Mucosa of gallbladder (tissue), 1 donor: ENCODE results near the gene GOLGA8T. TPM values are rescaled to one million over a fixed set of nuclear protein-coding genes. Genes with fewer than 3 reads are reported as not detected.
"Not testable (repeated sequence)": the region's sequence is repeated elsewhere in the genome, so short reads cannot be mapped to it uniquely, and the experiment has no call there.

ENCODE experiments used
- DNase-seq: peaks from one replicate; pipeline ENCODE4 v3.0.0-alpha.2; 2020; ENCODE audit warnings: low spot score
- total RNA-seq: library from RNA; stranded (reverse); gene quantifications from one replicate; pipeline ENCODE4 v1.2.1, GENCODE V29; 2021
- donor health status: DM: no; HTN: no; CAD: no.

The GOLGA8T gene, protein sequence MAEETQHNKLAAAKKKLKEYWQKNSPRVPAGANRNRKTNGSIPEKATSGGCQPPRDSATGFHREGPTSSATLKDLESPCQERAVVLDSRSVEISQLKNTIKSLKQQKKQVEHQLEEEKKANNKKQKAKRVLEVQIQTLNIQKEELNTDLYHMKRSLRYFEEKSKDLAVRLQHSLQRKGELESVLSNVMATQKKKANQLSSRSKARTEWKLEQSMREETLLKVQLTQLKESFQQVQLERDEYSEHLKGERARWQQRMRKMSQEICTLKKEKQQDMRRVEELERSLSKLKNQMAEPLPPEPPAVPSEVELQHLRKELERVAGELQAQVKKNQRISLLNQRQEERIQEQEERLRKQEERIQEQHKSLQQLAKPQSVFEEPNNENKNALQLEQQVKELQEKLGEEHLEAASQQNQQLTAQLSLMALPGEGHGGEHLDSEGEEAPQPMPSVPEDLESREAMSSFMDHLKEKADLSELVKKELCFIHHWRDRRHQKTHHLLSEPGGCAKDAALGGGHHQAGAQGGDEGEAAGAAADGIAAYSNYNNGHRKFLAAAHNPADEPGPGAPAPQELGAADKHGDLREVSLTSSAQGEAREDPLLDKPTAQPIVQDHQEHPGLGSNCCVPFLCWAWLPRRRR
- total RNA-seq: 0.66 TPM

DNA sequence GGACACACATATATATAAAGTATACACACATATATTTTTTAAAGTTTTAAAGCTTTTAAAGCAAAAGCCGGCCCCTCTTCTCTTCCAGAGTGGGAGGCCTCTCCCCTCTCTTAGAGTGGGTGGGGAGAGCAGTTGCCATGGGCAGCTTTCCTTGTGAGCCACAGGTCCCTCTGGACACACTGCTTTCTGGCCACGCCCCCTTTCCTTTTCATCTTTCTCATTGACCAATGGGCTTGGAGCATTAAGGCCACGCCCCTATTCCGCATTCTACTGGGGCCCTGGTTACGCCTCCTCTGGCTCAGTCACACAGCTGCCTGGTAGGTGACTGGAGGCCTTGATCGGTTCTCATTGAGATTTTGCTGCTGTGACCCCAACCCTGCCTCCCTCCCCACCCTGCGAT is at the start of gene GOLGA8T:
Gene GOLGA8T (plus strand): TSS at position 301 of the 400 bp plus-strand sequence. CDS start 98 bp downstream, at position 399.
- DNase-seq: not testable (repeated sequence)

DNA sequence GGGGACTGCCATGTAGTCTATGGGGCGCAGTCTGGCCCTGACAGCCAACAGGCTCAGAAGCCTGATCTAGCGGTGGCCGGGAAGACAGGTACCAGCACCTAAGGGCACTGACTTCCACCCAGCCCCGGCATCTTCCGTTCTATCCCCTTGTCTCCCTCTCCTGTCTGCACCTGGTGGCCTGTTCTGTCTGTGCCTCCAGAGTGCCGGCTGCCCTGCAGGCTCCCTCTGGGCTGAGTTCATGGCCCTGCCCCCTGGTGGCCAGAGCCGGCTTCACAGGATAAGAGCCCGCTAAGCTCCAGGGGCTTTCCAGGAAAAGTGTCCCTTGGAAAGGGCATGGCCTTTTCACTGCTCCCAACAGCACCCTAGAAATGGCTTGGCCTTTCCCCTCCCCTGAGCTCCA is 37.0 kb upstream of the GOLGA8T start:
- DNase-seq: not testable (repeated sequence)

DNA sequence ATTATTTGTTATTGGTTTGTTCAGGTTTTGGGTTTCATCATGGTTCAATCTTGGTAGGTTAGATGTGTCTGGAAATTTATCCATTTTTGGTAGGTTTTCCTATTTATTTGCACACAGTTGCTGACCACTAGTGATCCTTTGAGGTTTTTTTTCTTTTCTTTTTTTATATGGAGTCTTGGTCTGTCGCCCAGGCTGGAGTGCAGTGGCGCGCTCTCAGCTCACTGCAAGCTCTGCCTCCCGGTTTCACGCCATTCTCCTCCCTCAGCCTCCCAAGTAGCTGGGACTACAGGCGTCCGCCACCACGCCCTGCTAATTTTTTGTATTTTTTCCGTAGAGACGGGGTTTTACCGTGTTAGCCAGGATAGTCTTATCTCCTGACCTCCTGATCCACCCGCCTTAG is 32.0 kb upstream of the GOLGA8T start:
- not testable (repeated sequence) for DNase-seq

DNA sequence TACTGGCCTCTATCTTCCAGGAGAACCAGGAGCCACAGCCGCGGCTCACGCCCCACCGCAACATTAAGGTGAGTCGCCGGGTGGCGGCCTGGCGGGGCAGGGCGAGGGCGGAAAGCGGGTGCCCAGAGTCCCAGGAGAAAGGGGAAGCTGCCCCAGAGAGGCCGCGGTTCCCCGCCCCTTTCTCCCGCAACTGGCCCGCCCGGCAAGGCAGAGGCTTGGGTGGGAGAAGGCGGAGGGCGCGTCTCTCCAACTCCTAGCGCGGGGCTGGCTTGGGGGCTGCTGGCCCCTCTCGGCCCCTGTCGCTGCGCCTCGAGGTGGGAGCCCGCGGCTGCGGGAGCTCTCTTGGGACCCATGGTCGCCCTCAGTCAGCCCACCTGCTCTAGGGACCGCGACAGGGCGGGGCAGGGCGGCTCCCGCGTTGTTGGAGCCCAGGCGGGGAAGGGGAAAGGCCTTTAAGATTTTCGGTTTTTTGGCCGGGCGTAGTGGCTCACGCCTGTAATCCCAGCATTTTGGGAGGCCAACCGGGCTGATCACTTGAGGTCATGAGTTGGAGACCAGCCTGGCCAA is 30.8 kb upstream of the GOLGA8T start:
- DNase-seq: not testable (repeated sequence)

DNA sequence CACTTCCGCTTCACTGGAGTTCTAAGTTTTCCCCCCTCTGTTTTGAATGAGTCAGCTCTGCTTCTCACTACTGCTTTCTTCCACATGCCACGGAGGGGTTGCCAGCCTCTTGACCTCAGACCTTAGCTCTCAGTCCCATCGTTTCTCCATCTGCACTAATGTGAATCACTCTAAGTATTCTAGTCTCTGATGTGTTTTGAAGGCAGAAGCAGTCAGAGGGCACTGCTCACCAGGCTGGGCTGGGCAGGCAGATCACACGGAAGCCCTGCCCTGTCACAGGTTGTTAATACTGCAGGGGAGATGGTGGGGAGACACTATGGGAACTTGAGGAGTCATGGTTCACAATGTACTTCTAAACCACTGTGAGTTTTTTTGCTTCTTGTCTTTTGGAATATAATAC is 24.3 kb upstream of the GOLGA8T start:
- not testable (repeated sequence) for DNase-seq

DNA sequence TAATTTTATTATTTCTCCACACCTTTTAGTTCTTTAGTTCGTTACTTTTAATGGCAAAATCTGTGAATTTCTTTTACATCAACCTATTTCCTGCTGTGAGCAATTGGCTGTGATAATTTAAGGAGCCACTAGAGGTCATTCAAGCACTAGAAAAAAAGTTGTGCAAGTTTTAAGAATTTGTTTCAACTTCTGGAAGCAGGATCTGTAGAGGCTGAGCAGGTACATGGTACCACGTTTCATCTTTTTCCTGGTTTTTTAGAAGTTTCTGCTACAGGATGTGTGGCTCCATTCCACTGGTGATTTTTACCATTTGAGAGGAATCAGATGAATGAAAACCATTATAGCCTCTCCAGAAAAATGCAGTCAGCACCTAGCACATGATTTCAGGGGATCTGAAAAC is 4.8 kb upstream of the GOLGA8T start:
- DNase-seq: not testable (repeated sequence)

DNA sequence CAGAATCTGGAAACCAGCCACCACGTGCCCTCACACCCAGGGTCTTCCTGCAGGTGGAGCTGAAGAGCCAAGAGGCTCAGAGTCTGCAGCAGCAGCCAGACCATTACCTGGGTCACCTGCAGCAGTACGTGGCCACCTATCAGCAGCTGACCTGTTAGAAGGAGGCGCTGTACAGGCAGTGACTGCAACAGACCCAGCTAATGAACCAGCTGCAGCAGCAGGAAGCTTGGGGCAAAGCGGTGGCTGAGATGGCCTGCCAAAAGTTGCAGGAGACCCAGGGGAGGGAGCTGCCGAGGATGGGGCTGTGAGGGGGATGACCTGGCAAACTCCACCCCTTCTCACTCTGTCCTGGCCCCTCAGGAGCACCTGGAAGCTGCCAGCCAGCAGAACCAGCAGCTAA is 8.4 kb downstream of the GOLGA8T start:
- not testable (repeated sequence) for DNase-seq

DNA sequence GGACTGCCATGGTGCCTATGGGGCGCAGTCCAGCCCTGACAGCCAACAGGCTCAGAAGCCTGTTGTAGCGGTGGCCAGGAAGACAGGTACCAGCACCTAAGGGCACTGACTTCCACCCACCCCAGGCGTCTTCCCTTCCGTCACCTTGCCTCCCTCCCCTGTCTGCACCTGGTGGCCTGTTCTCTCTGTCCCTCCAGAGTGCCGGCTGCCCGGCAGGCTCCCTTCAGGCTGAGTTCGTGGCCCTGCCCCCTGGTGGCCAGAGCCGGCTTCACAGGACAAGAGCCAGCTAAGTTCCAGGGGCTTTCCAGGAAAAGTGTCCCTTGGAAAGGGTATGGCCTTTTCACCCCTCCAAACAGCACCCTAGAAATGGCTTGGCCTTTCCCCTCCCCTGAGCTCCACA is 15.0 kb downstream of the GOLGA8T start:
- not testable (repeated sequence) for DNase-seq

DNA sequence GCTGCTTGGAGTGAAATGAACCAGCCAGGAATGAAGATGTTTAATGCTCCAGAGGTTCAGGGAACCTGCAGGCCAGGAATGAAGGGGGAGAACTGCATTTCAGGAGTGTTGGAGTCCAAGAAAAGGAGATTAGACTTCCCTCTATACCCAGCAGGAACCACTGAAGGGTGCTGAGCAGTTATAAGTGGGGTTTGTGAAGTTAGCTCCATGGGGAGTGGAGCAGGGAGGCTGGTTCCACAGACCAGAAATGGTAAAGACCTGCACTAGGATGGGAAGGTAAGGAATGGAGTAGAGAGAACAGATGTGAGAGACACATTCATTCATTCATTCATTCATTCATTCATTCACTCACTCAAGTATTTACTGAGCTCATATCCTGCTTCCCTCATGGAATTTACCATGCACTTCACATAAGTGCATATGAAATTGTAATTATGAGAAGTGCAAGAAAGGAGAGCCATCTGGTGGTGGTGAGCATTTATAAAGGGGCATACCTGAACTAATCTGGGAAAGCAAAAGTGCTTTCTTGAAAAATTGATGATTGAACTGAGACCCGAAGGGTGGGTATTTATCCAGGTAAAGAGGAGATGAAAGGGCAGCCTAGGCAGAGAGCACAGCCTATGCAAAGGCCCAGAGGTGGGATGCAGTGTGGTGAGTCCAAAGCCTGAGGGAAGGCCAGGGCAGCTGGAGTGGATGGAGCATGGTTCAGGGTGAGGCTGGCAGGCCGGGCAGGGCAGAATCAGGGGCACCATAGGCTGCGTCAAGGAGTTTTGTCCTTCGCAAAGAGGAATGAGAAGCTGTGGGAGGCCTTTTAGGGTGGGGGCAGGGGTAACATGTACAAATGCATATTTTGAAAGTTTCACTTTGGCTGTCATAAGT is 27.9 kb downstream of the GOLGA8T start:
- not testable (repeated sequence) for DNase-seq

DNA sequence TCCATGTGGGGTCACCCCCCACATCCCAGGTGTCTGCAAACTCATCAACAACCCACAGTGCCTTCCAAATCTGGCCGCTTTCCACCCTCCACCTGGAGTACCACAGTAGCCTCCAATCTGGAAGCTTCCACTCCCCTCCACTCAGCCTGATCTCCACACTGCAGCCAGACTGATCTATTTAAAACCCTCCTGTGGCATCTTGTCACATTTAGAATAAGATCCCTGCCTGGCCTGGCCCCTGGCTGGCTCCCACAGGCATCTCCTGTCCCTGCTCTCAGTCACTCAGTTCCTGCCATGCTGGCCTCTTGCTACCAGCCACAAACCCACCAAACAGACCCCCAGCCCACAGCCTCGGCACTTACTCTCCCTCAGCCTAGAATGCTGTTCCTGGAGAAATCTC is 28.9 kb downstream of the GOLGA8T start:
- not testable (repeated sequence) for DNase-seq

DNA sequence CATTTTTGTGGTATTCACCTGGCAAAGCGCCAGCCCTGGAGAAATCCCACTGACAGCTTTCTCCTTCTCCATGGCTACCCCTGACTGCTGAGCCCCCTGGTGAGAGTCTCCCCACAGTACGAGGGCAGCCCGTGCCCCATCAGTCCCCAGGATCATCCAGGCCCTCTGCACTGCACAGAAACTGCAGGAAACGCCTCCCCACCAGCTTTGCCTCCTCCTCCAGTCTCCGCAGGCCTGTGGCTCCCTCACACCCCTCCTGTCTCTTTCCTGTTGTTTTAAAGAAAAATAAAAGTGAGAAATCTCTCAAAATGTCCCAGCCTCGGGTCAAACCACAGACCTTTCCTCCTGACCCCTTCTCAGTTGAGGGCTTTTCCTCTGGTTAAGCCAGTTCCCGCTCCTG is 29.4 kb downstream of the GOLGA8T start:
- DNase-seq: not testable (repeated sequence)

DNA sequence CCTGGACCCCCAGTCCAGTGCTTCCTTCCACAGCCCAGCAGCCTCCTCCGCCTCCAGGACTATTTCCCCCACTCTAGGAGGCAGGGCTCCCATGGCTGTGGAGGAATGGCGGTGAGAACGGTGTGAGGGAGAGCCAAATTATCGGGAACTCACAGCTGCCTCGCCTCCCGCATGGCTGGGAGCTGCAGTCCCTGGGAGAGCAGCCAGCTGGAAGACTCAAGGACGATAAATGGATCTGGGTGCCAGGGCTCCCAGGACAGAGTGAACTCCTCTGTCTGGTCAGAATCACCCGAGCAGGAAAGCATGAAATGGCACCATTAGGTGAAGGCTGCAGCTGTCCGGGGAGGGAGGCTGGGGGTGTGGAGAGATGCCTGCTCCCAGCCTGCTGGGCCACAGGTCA is 32.6 kb downstream of the GOLGA8T start:
- not testable (repeated sequence) for DNase-seq

DNA sequence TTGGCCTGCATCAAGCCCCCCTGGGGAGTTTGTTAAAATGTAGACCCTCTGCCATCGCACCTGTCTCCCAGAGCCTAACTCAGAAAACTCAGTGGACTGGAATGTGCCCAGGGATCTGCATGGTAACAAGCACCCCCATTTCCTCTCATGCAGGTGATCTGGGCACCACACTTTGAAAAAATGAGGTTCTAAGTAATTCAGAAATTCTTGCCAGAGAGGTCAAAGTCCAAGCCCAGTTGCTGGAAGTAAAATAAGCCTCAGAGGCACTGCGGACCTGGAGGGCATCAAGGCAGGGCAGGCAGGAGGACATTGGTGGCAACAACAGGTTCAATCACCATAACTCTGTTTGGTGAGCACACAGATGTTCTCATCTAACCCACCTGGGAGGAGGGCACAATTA is 33.0 kb downstream of the GOLGA8T start:
- DNase-seq: not testable (repeated sequence)

DNA sequence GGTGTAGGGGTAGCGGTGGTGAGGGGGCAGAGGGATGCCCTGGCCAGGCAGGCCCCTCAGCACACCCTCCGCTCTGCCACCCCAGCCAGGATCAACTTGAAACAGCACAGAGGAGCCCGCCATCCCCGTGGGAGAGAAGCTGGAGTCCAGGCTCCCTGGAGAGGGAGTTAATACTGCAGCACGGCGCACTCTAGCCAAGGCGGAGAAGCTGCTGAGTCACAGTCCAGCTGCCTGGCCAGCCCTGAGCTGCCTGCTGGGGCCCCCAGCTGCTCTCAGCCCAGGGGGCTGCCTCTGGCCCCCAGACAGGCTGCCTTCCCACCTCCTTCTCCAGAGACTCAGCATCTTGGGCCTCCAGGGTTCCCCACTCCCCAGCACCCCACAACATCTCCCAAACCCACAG is 36.6 kb downstream of the GOLGA8T start:
- not testable (repeated sequence) for DNase-seq

DNA sequence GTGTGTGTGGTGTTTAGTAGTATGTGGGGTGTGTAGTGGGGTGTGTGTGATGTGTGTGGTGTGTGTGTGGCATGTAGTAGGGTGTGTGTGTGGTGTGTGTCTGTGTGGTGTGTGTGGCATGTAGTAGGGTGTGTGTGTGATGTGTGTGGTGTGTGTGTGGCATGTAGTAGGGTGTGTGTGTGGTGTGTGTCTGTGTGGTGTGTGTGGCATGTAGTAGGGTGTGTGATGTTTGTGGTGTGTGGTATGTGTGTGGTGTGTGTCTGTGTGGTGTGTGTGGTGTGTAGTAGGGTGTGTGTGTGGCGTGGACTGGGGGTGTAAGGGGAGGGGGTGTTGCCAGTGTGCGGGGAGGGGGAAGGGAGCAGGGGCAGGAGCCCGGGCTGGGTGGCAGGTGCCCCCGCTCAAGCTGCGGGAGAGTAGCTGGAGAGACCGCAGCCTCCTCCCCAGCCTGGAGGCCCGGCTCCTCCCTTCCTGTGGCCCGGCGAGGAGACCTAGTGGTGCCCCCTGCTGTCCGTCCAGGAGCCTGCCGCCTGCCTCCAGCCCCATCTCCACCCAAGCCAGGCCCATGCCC is 38.3 kb downstream of the GOLGA8T start:
- not testable (repeated sequence) for DNase-seq

DNA sequence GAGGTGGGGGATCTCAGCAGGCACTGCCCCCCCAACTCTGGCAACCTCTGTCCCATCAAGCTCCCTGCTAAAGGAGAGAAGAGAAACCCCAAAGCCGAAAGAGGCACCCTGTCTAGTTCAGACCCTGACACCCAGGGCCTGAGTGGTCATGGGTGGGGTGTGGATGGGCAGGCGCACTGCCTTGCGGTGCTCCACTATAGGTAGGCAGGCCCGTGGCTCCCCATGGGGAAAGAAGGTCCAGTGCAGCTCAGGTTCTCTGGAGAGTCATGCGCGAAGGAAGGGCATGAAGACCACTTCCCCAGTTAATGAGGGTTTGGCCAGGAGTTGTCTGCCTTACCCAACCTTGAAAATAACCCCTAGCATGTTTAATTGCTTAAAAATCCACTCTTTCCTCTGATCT is 40.4 kb downstream of the GOLGA8T start:
- DNase-seq: not testable (repeated sequence)

DNA sequence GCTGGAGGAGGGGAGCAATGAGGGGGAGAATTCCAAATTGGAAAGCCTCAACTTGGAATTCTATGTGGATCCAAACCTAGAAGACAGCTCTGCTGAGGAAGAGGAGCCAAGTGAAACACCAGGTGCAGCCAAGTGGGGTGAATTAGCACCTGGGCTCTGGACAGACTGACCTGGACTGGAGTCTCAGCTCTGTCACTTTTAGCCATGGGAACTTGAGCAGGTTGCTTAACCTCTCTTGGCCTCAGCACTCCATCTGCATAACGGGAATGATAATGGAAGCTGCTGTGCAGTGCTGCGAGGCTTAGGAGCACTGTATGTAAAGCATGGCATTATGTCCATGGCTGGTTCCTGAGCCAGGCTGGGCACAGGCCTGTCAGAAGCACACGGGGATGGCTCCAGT is 41.8 kb downstream of the GOLGA8T start:
- DNase-seq: not testable (repeated sequence)

DNA sequence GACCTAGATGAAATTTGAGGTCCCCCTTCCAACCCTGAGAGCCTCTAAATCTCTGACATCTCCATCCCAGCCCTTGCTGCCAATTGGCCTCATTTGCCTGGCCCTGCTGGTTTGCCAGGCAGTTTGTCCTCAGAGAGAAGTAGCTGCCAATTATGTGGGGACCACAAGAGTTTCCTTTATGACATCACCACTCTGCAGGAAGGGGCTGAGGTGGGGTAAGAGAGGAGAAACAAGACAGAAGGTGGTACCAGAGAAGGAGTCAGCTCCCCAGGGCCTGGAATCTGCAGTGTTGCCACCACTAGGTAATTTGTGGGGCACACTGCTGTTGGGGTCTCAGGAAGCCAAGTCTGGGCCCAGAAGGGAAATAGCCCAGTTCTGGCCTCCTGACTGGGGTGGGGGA is 45.0 kb downstream of the GOLGA8T start:
- not testable (repeated sequence) for DNase-seq

DNA sequence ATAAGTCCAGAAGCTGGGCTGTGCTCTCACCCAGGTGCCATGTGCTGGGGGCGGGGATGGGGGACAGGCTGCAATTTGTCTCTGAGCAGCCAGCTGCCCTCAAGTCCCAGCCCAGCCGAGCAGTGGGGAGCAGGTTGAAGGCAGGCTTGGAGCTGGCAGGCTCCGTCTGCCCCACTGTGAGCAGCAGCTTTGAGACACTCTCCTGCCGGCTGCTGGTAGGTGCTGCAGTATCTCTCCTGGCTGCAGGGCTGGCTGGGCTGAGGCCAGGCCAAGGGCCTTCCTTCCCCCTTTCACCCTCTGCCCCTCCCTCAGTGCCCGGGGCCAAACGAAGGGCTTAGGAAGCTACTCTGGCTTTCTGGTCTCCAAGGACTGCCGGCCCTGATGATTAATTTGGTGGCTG is 50.6 kb downstream of the GOLGA8T start:
- DNase-seq: not testable (repeated sequence)

DNA sequence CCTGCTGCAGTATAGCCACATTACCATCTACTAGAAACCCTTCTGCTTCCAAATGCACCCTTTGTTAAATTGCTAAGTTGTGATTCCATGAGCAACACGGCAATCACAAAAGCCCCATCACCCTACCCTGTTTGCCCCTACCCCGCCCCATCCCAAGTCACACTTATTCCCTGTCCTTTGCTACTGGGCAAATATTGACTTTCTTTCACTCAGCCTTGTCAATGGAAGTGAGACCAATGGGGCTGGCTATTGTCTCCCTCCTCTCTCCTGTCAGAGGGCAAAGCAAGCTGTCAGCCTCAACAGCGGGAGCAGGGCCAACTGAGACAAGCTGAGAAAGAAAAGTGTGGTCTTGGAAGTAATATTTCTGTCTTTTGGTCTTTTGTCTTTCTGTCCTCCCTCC is 52.6 kb downstream of the GOLGA8T start:
- not testable (repeated sequence) for DNase-seq

DNA sequence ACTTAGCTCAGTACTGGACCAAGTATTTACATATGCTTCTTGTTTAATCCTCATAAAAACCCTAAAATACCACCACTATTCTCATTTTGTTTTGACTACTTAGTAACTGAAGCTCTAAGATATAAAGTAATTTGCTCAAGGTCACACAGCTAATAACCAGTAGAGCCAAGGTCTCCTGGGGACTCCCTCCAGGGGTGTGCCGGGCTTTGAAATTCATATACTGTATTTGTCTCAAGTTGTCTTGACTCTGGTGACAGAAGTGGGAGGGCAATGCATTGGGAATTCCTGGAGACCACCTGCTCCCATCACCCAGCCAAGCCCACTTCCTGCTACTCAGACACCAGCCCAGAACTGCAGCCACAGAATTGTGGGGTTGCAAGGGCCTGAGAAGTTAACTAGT is 54.9 kb downstream of the GOLGA8T start:
- not testable (repeated sequence) for DNase-seq
